NCI-H1092 (cell line): ENCODE data around the gene MBP.
A peak's percentile ranks its signal among the peaks of the same experiment; 100 is the strongest.

ENCODE experiments used
- DNase-seq: peaks from one replicate; lab custom pipeline; 2025; lab: John Stamatoyannopoulos, UW

The MBP gene

DNA sequence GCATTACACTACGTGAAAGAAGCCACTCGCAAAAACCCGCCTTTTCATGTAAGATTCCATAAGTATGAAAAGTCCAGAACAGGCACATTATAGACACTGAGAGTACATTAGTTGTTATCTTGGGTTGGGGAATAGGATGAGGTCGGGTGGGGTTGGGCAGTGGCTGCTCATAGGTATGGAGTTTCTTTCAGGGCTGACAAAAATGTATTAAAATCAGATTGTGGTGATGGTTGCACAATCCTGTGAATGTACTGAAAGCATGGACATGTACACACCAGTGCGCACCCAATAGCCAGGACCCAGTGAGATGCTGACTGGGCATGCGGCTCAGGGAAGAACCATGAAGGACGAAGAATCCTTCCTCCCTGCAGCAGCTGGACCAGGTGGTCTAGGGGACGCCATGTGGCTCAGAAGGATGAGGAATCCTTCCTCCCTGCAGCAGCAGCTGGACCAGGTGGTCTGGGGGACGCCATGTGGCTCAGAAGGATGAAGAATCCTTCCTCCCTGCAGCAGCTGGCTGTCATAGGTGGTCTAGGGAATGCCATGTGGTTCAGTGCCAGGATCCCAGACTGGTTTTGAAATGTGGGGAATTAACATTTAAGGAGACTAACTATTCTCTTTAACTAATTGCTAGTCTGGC lies 50.1 kb downstream of the MBP start:
- DNase-seq, result no peak

DNA sequence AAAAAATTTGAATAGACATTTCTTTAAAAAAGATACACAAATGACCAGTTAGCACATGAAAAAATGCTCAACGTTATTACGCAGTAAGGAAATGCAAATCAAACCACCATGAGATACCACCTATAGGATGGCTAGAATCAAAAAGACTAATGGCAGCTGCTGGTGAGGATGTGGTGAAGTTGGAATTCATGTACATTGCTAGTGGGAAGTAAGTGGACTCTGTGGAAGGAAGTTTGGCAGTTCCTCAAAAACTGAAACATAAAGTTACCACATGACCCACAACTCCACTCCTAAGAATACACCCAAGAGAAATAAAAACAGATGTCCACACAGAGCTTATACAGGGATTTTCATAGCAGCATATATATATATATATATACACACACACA lies 51.2 kb downstream of the MBP start:
- no peak for DNase-seq

DNA sequence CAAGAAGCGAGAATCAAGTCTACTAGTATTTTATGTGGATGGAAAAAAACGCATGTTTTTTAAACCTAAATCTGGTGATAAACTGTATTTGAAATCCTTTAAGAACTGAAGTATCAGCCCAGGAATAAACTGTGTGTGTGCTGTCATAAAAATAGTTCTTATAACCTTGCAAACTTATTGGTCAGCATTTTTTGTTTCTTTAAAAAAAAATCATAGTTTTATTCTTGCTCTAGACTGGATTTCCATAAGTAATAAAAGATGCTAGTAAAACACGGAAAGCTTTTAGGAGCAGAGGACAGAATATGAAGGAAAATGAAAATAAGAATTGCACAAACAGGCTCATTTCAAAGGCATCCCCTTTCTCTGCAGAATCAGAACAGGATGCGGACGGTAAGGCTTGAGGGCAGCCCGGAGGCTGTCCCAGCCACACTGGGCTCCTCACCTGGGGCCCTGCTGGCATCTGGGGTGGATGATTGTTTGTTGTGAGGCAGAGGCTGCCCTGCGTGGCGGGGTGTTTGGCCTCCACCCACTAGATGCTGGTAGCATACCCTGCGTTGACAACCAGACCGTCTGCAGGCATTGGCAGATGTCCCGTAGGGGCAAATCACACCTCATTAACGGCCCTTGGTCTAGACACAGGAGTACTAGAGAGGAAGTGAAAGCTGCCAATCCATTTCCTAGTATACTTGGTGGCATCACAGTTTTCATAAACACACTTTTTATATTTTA lies 52.5 kb downstream of the MBP start:
- DNase-seq, result no peak

GRCh38 chr18:77079088-77079487 lies 53.5 kb downstream of the MBP start:
- no peak for DNase-seq

- DNase-seq, result no peak
Measured at GRCh38 chr18:77078690-77079070, 53.9 kb downstream of the MBP start.

- DNase-seq, result no peak
Measured at GRCh38 chr18:77077941-77078689, 54.5 kb downstream of the MBP start.

DNA sequence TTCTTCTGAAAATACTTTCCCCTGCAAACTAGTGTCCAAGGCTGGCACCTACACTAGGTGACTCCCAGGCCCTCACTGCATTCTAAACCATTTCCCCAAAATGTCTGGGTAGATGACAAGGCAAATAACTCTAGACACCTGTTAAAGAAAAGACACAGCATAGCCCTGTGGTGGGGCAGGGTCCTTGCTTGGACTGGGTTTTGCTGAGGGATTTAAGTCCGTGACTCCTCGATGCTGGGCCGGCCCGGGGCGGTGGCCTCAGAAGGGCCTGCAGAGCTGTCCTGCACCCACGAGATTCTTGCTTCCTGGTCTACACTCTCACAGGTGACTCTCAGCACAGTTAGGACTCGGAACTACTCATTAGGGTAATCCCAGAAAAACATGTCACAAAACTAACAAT lies 55.2 kb downstream of the MBP start:
- no peak for DNase-seq

DNA sequence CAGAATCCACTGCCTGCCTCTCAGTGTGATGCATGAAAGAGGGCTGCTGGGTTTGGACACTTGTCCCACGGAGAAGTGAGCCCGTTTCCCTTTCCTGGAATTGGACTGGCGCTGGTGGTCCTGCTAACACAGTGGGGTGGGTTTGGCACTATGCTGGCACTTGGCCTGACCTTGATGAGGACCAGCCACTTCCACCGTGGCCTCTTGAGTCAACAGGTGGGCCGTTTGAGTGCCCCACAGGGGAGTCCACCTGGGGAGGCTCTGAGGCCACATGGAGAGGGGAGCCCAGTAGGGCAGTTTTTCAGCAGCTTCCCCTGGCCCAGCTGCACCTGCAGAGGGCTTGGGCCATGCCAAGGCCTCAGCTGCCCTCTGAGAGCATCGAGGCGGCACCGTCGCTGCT lies 56.5 kb downstream of the MBP start:
- DNase-seq, result no peak

GRCh38 chr18:77074431-77074830 lies 58.2 kb downstream of the MBP start:
- no peak for DNase-seq

GRCh38 chr18:77073336-77074093 lies 59.1 kb downstream of the MBP start:
- DNase-seq, result no peak

- DNase-seq, result no peak
Measured at GRCh38 chr18:77072566-77072965, 60.0 kb downstream of the MBP start.

GRCh38 chr18:77071711-77072292 lies 60.8 kb downstream of the MBP start:
- DNase-seq, result peak; percentile 33

GRCh38 chr18:77071061-77071460 lies 61.5 kb downstream of the MBP start:
- no peak for DNase-seq

GRCh38 chr18:77070627-77071026 lies 62.0 kb downstream of the MBP start:
- DNase-seq, result no peak

DNA sequence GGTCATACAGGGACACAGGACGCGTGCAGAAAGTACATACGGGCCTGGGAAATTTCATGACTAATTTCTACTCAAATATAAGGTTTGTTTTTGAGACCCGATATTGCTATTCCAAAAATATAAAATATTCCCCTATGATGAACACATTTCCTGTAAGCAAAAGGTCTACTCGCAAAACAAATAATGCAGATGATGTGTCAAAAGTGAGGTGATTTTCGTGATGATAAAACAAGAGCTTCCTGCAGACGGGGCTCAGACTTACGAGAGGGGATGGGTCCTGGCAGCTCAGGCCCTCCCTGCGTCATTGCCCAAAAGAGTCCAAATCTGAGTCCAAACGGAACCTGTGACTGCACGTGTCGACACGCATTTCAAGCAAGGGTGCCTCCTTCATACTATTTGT lies 62.7 kb downstream of the MBP start:
- no peak for DNase-seq

GRCh38 chr18:77069482-77069881 lies 63.1 kb downstream of the MBP start:
- DNase-seq, result no peak

GRCh38 chr18:77068321-77069312 lies 64.0 kb downstream of the MBP start:
- no peak for DNase-seq

- no peak for DNase-seq
Measured at GRCh38 chr18:77067291-77068061, 65.1 kb downstream of the MBP start.

DNA sequence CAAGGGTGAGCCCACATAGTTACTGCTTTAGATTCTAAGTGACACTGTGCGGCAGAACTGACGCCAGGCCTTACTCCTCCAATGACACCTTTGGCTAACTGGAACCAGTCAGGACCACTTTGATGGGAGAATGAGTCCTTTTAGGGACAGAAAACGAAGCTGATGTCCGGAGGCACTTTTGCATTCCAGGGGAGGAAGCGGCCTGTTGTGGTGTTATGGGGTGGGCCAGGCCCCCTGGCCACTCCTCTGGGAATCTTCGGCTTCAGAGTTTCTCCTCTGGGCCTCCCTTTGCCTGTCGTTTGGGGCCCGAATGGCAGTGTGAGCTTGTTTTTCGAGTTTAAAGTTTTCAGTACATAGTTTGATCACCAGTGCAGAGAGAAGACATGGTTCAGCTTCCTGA lies 65.9 kb downstream of the MBP start:
- DNase-seq, result no peak

GRCh38 chr18:77066101-77066500 lies 66.5 kb downstream of the MBP start:
- DNase-seq, result no peak
